NCI-H774 (cell line): ENCODE results near the gene MAGEA2B.
"Not testable (repeated sequence)": the region's sequence is repeated elsewhere in the genome, so short reads cannot be mapped to it uniquely, and the experiment has no call there.

ENCODE experiments used
- DNase-seq: peaks from one replicate; lab custom pipeline; 2025; lab: John Stamatoyannopoulos, UW

The MAGEA2B gene

DNA sequence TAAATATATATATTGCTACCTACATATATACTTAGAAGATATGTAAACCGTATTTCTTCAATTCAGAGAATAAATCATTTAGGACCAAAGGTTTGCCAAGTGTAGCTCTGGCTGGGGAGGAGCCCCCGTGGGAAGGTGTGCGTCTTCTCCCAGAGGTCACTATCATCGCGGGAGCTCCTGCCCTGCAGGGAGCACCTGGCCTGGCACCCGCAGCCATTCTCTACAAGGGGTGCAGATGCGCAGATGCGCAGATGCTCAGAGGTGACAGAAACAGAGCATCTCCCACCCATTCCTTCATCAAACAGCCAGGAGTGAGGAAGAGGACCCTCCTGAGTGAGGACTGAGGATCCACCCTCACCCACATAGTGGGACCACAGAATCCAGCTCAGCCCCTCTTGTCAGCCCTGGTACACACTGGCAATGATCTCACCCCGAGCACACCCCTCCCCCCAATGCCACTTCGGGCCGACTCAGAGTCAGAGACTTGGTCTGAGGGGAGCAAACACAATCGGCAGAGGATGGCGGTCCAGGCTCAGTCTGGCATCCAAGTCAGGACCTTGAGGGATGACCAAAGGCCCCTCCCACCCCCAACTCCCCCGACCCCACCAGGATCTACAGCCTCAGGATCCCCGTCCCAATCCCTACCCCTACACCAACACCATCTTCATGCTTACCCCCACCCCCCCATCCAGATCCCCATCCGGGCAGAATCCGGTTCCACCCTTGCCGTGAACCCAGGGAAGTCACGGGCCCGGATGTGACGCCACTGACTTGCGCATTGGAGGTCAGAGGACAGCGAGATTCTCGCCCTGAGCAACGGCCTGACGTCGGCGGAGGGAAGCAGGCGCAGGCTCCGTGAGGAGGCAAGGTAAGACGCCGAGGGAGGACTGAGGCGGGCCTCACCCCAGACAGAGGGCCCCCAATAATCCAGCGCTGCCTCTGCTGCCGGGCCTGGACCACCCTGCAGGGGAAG is at the start of gene MAGEA2B:
Gene MAGEA2B, plus strand, starts transcription at position 814 of the 973 bp plus-strand sequence. CDS start 2,479 bp downstream, outside the sequence.
- DNase-seq: not testable (repeated sequence)

GRCh38 chrX:152674135-152674534 is 40.3 kb upstream of the MAGEA2B start:
- DNase-seq: no peak

GRCh38 chrX:152674652-152675051 is 39.8 kb upstream of the MAGEA2B start:
- DNase-seq: not testable (repeated sequence)

DNA sequence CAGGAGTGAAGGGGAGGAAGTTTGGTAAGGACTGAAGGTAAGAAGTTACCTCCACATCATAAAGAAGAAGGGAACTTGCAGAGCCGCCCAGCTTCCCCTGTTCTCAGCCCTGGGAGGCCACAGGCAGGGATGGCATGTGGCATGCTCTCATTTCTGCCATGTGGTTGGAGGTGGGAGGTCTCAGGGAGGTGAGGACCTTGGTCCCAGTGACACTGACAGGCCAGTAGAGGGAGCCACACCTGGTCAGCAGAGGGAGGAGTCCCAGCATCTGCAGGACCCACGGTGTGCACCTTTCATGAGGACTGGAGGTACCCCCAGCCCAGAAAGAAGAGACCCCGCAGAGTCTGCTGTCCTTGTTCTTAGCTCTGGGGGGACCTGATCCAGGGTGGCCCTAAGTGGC is 33.4 kb upstream of the MAGEA2B start:
- DNase-seq: not testable (repeated sequence)

- DNase-seq: not testable (repeated sequence)
Measured at GRCh38 chrX:152697952-152698931, 16.2 kb upstream of the MAGEA2B start, which contains the start of gene MAGEA3. Gene MAGEA3 (plus strand): TSS chrX:152698794. CDS start chrX:152700833, 2,039 bp downstream.

DNA sequence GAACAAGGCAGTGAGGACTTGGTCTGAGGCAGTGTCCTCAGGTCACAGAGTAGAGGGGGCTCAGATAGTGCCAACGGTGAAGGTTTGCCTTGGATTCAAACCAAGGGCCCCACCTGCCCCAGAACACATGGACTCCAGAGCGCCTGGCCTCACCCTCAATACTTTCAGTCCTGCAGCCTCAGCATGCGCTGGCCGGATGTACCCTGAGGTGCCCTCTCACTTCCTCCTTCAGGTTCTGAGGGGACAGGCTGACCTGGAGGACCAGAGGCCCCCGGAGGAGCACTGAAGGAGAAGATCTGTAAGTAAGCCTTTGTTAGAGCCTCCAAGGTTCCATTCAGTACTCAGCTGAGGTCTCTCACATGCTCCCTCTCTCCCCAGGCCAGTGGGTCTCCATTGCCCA is 14.0 kb upstream of the MAGEA2B start:
- not testable (repeated sequence) for DNase-seq

GRCh38 chrX:152706500-152706899 is 7.9 kb upstream of the MAGEA2B start:
- not testable (repeated sequence) for DNase-seq

GRCh38 chrX:152709173-152709572 is 5.3 kb upstream of the MAGEA2B start, which contains the start of gene CSAG2:
Gene CSAG2 (minus strand): TSS chrX:152709273. CDS start chrX:152709112, 161 bp downstream.
- DNase-seq: not testable (repeated sequence)

GRCh38 chrX:152713195-152713594 is 1.2 kb upstream of the MAGEA2B start:
- not testable (repeated sequence) for DNase-seq

DNA sequence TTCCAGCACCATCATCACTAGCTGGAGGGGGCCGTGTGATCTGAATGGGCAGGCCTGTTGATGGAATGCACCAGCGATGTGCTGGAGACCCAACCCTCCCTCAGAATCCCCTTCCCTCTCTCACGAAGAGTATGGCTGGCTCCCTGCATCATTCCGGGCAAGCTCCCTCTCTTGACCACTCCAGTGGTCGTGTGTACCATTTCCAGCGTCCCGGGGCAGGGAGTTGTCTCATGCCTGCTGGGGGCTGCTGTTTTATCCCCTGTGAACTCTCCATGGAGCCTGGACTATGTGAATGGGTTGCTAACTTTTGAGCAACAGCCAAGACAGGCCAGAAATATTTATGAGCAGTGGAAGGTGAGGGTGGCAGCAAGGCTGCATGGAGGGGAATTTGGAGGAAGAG is 11.0 kb downstream of the MAGEA2B start:
- DNase-seq: no peak

GRCh38 chrX:152733261-152733975 is 19.0 kb downstream of the MAGEA2B start, which contains the start of the genes CSAG1 and MAGEA12:
Gene CSAG1 (minus strand): TSS chrX:152733721. CDS start chrX:152732460, 1,261 bp downstream.
Gene MAGEA12 (plus strand): TSS chrX:152733757. CDS start chrX:152736162, 2,405 bp downstream.
- peak; percentile 87 for DNase-seq

- DNase-seq: not testable (repeated sequence)
Measured at GRCh38 chrX:152734143-152734858, 19.9 kb downstream of the MAGEA2B start.

DNA sequence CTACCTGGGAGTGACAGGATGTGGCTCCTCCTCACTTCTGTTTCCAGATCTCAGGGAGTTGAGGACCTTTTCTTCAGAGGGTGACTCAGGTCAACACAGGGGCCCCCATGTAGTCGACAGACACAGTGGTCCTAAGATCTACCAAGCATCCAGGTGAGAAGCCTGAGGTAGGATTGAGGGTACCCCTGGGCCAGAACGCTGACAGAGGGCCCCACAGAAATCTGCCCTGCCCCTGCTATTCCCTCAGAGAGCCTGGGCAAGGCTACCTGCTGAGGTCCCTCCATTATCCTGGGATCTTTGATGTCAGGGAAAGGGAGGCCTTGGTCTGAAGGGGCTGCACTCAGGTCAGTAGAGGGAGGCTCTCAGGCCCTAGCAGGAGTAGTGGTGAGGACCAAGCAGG is 20.7 kb downstream of the MAGEA2B start:
- no peak for DNase-seq

GRCh38 chrX:152735860-152736511 is 21.6 kb downstream of the MAGEA2B start:
- DNase-seq: no peak

GRCh38 chrX:152736528-152736927 is 22.1 kb downstream of the MAGEA2B start:
- not testable (repeated sequence) for DNase-seq

DNA sequence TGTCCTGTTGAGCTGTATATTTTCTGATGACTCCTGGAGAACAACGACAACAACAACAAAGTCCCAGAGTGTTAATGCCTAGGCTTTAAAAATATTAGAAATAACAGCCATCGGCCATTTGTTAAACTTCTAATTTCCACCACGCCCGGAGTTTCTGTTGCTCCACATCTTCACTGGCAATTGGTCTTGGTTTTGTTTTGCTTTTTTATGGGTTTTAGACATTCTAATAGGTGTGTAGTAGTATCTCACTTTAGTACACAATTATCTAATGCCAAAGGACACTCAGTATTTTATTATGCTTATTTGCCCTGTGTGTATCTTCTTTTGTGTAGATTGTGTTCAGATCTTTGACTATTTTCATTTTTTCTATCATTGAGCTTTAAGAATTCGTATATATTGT is 24.1 kb downstream of the MAGEA2B start:
- no peak for DNase-seq

DNA sequence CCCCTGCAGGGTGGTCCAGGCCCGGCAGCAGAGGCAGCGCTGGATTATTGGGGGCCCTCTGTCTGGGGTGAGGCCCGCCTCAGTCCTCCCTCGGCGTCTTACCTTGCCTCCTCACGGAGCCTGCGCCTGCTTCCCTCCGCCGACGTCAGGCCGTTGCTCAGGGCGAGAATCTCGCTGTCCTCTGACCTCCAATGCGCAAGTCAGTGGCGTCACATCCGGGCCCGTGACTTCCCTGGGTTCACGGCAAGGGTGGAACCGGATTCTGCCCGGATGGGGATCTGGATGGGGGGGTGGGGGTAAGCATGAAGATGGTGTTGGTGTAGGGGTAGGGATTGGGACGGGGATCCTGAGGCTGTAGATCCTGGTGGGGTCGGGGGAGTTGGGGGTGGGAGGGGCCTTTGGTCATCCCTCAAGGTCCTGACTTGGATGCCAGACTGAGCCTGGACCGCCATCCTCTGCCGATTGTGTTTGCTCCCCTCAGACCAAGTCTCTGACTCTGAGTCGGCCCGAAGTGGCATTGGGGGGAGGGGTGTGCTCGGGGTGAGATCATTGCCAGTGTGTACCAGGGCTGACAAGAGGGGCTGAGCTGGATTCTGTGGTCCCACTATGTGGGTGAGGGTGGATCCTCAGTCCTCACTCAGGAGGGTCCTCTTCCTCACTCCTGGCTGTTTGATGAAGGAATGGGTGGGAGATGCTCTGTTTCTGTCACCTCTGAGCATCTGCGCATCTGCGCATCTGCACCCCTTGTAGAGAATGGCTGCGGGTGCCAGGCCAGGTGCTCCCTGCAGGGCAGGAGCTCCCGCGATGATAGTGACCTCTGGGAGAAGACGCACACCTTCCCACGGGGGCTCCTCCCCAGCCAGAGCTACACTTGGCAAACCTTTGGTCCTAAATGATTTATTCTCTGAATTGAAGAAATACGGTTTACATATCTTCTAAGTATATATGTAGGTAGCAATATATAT is 39.5 kb downstream of the MAGEA2B start, which contains the start of gene MAGEA2:
Gene MAGEA2, minus strand, starts transcription at position 157 of the 965 bp plus-strand sequence. CDS start 2,479 bp downstream, outside the sequence.
- DNase-seq: not testable (repeated sequence)

GRCh38 chrX:152754871-152755270 is 40.4 kb downstream of the MAGEA2B start:
- DNase-seq: not testable (repeated sequence)
